ENCODE results near the gene DNAJB2.
A peak's percentile ranks its signal among the peaks of the same experiment; 100 is the strongest.
"Not testable (repeated sequence)": the region's sequence is repeated elsewhere in the genome, so short reads cannot be mapped to it uniquely, and the experiment has no call there.

The DNAJB2 gene

DNA sequence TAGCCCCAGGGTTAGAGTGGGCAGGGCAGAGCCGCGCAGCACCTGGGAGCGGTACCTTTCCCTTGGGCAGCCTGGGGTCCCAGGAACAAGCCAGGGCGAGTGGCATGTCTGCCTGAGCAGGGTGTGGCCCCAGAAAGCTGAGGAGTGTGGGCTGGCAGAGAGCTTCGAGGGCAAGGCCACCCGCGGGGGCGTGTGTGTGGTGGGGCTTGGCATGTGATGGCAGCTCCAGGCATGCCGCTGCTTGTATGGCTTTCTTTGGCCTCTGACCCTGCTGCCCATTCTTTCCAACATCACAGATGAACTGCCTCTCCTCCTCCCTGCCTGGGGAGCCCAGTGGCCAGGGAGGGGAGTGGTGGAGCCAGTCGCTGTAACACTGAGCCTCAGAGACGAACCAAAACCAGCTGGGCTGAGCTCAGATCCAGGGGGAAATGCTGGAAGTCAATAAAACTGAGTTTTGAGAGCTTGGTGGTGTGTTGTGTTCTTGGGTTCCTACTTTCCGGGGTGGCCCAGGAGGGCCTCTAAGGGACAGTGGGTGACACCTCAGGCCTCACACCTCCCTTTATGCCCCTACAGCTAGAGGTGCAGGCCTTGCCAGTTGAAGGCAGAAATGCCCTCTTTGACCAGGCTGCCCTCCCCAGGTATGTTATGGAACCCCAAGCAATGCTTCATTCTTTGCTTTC lies 7.4 kb downstream of the DNAJB2 start:
- DNase-seq, result no peak

DNA sequence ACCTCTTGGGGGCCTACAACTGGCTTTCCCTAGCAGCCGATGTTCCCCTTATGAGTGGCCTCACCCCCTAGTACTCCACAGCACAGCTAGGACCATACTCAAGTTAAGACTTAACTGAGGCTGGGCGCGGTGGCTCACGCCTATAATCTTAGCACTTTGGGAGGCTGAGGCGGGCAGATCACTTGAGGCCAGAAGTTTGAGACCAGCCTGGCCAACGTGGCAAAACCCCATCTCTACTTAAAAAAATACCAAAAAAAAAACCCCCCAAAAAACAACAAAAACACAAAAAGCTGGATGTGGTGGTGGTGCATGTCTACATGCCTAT lies 7.9 kb downstream of the DNAJB2 start:
- not testable (repeated sequence) for DNase-seq

DNA sequence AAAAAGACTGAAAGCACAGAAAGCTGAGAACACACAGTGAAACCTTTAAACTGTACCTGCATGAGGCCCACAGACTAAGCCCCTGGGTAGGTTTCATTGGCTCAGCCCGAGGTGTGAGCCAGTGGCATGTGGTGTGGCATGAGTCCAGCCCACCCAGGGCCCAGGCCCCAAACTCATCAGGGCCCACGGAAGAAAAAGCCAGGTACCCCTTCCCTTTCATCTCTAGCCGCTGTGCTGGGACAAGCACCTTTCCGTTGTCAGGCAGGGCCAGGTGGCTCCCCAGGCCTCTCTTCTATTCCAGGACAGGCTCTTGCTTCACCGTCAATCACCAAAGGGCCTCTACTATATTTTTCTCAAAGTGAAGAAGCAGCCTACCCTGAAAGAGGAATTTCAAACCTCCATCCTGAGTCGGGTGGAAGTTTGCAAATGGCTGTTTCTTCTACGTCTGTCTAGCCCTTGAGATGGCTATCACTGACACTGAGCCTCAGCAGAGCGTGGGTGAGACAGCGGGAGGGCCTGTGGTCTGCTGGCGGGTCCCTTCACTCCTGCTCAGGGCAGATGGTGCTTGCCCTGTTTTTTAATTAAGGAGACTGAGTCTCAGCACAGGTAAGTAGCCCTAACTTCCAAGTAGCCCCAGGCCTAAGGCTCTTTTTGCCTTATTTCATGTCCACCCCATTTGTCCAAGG lies 8.6 kb downstream of the DNAJB2 start:
- DNase-seq, result no peak

DNA sequence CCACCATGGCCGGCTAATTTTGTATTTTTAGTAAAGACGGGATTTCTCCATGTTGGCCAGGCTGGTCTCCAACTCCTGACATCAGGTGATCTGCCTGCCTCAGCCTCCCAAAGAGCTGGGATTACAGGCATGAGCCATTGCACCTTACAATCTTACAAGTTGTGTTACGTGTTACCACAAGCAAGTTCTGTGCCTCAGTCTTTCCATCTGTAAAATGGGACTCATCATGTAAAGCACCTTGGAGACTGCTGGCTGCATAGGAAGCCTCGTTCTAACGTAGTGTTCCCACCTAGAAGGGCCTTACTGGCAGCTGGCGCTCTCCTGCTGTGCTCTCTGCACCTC lies 10.0 kb downstream of the DNAJB2 start:
- no peak for DNase-seq

DNA sequence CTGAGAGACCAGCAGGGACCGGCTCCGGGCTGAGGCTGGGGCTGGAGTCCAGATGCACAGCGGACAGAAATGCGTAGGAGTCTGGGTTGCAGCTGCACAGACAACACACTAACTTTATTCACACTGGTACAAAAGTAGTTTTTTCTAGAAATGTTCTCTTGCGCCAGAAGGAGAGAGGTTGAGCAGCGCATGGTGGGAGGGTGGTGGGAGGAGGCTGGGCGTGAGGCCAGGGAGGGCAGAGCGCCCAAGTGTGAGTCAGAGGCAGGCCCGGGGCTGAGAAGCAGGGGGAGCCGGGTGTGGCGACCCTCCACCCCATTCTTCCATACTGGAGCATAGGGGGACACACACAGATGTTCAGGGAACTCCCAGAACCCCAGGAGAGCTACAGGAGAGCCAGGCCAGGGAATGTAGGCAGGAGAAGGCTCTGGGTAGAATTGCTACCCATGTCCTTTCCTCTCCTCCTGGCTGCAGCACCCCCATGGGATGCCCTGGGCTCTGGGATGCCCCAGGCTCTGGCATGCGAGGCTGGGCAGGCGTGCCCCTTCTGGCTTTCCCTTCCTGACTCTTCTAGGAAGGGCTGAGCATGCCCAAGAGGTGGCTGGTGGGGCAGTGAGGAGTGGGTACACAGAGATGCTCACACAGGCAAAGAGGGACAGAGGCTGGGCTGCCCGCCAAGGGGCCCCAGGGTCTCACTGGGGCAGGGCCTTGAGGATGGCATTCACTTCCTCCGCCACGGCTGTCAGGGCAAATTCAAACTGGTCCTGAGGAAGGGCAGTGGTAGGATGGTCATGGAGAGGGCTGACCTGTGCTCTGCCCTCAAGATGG lies 10.6 kb downstream of the DNAJB2 start:
- no peak for DNase-seq

DNA sequence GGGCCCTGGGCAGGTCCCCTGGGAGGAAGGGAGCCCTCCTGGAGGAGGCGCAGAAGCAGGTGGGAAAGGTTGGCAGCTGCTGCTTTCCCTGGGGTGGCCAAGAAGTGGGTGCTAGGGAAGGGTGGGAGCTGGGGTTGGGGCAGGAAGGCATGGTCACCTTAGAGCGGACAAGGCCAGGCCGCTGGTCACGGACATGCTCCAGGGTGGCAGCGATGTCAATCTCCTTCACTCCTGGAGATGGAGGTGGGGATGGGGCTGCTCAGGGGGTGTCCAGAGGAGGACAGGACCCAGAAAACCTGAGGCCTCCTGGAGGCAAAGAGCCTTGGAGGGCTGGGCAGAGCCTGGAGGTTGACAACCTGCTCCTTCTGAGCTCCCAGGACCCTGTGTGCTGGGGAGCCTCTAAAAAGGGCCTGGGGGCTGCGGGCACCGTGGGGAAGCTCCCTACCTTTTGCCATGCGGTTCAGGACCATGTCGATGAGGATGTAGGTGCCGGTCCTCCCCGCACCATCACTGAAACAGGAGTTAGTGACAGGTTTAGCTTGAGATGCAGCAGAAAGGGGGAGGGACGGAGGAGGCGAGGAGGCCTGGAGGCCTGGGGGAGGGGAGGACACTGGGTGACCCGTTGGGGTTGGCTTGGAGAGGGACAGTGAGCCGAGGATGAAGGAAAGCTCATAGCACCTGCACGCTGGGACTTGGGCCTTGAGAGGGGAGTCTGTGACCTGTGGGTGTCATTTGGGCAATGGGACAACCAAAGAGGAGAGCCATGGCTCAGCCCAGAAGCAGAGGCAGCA lies 11.4 kb downstream of the DNAJB2 start:
- no peak for DNase-seq

DNA sequence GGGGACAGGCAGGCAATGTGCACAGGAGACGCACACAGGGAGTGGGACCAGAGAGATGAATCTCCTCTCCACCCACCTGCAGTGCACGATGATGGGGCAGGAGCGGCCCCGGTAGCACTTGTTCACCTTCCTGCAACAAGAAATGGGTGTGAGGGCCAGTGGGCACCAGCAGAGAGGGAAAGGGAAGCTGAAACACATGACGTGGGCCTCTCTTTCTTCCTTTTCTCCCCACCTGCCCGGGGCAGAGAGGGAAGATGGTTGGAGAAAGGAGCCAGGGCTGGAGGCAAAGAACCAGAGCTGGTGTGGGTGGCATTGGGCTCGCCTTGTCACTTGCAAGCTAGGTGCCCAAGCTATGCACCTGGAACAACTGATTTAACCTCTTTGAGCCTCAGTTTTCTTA lies 12.2 kb downstream of the DNAJB2 start:
- no peak for DNase-seq

DNA sequence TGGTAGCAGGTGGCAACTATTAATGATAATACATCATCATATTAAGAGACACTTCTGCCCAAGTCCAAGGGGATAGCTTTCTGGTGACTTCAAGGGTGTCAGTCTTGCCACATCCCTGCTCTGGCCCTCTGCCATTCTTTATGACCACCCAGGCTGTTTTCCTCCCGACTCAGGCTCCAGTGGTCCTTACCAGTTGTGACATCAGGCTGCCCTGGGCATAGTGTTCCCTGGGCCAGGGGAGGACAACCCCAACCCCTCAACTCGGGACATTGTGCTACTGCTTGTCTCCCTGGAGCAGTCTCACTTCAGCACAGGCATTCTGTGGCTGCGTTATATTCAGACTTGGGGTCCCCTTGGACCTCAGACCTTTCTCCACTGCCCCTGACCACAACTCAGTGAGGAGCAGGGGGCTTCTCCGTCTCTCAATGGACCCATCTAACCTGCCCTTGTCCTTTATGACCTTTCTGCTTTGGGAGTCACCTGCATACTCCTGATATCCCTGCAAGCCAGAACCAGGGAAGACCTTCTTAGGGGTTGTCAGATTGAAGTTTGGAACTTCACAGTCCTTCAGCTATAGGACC lies 12.8 kb downstream of the DNAJB2 start:
- DNase-seq, result no peak

DNA sequence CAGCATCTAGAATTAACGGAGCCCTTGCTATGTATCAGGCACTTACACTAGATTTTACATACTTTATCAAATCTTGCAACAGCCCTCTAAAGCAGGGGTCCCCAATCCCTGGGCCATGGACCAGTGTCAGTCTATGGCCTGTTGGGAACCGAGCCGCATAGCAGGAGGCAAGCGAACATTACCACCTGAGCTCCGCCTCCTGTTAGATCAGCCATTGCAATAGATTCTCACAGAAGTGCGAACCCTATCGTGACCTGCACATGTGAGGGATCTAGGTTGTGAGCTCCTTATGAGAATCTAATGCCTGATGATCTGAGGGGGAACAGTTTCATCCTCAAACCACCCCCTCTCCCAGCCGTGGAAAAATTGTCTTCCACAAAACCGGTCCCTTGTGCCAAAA lies 13.4 kb downstream of the DNAJB2 start:
- no peak for DNase-seq

DNA sequence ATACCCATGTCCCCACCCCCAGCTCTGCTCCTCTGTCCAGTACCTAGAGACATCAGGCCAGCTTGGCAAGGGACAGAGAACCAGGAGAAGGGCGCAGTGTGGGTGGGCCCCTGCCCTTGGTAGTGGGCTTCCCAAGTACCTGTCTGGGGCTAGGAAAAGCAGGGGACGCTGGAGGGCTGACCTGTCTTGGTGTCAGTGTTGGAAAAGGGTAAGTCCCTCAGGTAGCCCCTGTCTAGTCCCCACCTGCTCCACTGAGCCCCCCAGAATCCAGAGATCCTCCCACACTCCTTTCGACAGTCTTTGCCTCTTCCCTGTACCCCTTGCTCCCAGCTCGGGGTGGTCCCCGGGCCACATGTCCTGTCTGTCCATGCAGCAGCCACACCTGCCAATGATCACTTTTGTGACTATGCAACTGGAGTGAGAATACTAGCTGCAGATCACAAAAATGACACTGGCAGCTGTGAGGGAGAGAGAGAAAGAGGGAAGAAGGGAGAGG lies 14.6 kb downstream of the DNAJB2 start:
- DNase-seq, result no peak

DNA sequence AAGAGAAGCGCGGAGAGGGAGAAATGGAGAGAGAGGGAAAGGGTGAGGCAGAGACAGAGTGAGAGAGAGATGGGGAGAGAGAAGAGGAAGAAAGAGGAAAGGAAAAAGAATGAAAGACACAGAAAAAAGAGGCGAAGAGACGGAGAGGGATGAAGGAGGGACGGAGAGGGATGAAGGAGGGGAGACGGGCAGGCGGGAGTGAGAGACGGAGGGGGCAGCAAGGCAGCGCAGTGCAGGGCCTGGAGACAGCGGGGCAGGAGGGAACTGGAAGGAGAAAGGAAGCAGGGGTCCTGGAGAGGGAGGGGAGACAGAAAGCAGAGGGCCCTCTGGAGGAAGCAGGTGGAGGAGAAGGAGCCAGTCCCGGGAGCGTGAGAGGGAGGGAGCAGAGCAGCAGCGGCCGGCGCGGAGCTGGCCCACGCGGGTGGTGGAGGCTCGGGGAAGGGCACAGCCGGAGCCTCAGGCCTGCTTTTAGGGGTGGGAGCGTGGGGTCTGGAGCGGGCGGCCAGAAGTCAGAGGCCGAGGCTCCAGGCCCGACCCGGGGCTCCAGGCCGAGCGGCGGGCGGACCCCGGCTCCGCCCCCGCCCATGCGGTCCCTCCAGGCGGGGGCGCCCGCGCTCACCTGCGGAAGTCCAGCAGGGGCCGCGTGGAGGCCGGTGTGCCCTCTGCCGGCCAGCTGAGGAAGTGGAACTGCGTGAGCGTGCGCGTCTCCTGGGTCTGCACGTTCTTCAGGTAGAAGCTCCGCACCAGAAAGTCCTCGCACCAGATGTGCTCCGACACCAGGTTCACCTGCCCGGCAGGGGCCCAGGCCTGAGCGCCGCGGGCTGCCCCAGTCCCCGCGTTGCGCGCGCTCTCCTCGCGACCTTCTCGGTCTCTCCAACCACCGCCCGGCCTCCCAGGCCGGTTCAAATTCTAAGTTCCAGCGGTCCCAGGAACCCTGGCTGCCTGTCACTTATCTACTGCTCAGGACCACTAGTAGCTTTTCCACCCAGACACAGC lies 15.5 kb downstream of the DNAJB2 start:
- peak; percentile 93 for DNase-seq

DNA sequence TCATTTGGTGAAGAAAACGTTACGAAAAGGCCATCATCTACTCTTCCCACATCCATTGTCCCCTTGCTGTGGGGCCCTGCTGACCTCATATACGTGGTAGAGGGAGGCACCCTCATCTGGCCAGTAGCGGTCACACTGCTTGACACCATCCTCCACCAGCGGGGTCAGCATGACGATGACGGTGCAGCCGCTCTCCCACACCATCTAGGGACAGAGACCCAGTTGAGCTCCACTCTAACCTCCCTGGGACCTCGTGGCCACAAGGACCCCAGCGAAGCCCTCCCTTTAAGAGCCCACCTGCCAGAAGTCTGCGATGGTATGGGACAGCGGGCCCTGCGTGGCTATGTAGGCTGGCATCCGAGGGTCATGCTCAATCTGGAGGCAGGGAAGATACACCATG lies 17.0 kb downstream of the DNAJB2 start:
- no peak for DNase-seq

DNA sequence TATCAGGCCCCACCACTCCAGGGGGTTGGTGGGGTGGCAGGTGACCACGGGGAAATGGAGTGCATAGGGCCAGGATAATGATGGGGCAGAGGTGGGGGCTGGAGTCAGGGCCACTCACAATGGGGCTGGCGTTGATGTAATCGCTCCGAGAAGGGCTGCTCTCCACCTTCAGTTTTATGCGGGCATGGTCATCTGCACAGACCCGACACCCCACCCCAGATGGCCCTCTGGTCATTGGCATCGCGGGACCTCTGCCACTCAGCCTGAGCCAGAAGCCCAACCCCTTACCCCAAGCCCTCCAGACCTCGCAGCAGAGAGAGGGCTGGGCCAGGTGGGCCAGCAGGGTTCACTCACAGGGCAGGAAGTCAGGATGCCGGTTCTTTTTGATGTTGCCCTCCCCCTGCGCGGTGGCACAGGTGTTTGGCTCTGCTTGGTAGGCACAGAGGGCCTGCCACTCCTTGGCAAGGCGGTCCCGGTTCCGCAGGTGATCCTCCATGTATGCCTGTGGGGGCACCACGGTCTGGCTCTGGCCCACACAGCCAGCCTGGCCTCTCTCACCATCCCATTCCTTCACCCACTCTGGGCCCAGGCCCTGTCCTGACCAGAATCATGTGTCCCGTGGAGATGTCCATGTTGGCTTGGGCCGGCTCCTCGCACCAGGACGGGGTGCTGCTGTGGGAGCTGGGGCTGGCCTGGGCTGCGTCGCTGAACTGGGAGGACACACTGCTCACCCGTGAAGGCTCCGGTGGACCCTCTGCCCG lies 17.6 kb downstream of the DNAJB2 start:
- no peak for DNase-seq

DNA sequence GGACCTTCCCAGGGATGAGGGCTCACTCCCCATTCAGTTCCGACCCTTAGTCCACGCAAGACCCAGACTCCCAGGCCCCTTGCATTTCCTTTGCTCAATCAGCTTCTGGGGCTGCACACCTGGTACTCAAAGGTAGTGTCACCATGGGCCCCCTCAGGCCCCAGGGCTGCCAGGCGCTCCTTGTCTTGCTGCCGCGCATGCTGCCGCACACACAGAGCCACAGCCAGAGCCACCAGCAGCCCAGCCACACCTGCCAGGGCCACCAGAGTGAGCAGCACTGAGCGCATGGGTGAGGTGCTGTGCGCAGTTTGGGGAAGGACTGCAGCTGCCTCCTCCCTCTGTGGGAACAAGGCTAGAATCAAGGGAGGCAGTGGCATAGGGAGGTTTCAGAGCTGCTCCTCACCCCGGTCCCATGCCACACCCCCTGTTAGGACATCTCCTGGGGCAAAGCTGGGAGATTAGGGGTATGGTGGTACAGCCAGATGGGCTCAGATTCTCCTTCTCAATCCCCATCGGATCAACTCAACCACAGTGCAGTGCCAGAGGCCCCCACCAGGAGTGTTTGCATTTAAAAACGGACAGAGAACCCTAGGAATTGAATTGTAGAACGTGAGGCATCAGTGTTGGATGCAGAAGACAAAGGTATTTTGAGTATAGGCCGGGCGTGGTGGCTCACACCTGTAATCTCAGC lies 18.7 kb downstream of the DNAJB2 start:
- DNase-seq, result no peak

DNA sequence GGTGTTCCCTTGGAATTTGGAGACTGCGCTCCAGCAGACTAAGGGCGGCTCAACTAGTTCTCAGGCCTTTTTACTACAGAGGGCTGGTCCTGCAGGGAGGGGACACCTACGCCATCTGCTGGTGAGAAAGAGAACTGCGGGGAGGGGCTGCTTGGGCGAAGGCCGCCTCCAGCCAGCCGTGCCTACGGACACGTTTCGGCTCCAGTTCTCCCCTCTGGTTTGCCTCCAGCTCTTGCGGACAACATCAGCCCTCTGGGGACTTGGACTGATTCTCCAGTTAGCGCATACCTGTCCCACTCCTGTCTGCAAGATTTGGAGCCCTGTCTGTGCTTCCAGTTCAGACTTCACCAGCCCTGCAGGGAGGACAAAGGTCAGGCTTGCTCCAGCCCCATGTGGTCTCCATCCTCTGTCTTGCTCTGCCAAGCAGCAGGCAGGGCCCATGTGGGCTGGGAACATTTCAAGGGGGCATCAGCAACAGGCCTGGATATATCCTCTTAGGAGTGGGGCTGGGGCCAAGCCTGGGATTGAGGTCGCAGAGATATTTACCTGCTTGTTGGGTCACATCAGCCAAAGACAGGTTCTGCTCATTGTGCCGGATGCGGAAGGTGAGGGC lies 19.7 kb downstream of the DNAJB2 start:
- DNase-seq, result peak; percentile 93

DNA sequence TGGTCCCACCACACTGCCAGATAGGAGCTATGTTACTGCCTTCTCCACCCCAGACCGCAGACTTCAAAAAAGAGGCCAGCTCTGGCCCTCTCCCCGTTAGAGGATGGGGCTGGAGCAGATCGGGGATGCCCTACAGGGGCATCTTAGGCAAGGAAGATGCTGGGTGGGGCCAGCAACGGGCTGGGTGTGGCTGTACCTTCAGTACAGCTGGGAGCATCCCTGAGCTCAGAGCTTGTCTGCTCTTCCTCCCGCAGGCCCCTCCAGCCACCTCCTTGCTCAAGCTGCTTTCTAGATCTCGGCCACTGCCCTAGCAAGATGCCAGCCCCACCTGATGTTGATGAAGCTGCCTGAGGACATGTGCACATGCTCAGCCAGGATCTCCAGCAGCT lies 20.2 kb downstream of the DNAJB2 start:
- DNase-seq, result no peak

DNA sequence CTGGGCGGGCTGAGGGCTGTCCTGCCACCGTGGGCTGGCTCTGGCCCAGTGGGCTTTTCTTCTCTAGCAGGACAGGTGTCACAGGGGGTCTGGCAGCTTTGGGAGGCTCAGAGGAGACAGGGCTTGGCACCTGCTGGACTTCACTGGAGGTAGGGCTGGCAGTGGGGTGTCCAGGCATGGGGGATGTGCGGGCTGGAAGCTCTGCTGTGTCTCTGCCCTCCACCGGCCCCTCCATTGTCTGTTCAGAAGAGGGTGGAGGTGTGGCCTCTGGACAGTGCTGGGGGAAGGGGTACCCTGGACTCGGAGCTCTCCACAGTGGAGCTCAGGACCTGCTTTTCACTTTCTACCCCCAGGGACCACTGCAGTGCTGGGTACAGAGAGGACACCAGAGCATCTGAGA lies 20.9 kb downstream of the DNAJB2 start:
- DNase-seq, result no peak

DNA sequence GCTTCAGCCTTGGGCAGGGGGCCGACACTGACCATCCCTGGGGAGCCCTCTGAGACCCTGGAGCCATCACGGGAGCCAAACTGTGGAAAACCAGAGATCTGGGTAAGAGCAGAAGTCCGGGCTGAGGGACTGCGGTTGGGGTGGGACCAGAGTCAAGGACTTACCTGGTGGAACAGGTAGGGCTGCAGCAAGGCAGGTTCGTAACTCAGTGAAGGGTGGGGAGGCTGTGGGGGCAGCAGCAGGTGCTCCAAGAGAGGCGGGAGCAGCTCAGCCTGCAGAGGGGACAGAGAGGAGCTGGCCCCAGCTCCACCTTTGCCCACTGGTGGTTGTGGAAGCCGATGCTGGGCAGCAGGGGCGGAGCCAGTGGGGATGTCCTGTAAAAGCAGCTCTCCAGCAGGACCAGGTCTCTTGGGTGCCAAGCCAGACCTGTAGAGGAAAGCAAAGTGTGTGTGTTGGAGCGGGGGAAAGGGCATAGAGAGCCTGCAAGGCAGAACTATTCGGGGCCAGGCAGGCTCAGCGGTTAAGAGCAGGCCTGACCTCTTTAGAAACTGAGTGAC lies 23.3 kb downstream of the DNAJB2 start:
- no peak for DNase-seq

DNA sequence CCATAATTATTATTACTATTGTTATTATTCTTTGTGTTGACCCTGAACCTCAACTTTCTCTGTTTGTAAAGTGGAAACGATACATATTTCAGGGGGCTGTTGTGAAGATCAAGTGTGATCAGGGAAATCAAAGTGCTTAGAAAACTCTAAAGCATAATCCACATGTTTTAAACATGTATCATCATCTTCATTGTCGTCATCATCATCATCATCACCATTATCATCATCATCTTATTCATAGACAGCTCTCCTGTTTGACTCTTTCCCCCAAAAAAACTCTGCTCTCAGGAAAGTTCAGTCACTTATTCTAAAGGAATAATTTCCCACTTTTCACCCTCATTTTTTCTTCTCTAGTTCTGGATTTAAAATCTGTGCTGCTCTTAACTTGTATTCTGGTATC lies 25.1 kb downstream of the DNAJB2 start:
- no peak for DNase-seq

Data from activated CD4-positive, alpha-beta T cell treated with anti-CD3 and anti-CD28 coated beads, Interleukin-2, Interleukin-6, amounts not matched to agents 100 ng/mL and 50 ng/mL, durations not matched to agents 16 hours and 8 hours (primary cell).